OCI-LY1 (cell line): ENCODE data around the gene LYG1.

Source experiments
- H2AFZ ChIP-seq: fragments of 200-600 bp; sonication (generic), shearing (Covaris generic); 2 replicates; pipeline ENCODE4 v1.6.0; 2014; ENCODE audit warnings: antibody characterized with exemption, mild to moderate bottlenecking, low read length
- H3F3A ChIP-seq: fragments of 200-600 bp; sonication (generic), shearing (Covaris generic); 2 replicates; pipeline ENCODE4 v1.6.0; 2014; ENCODE audit warnings: mild to moderate bottlenecking, antibody characterized with exemption, low read length, moderate library complexity; ENCODE audit not compliant: insufficient read depth
- H3K27ac ChIP-seq: fragments of 200-600 bp; sonication (generic); 2 replicates; pipeline ENCODE4 v1.5.1; 2014; ENCODE audit warnings: low read length, mixed run types, mild to moderate bottlenecking, low read depth; ENCODE audit not compliant: poor library complexity, severe bottlenecking
- H3K27me3 ChIP-seq: fragments of 200-600 bp; sonication (generic); 2 replicates; pipeline ENCODE4 v1.6.0; 2014; ENCODE audit warnings: antibody characterized with exemption, mild to moderate bottlenecking, low read length, moderate library complexity; ENCODE audit not compliant: insufficient read depth
- H3K36me3 ChIP-seq: fragments of 200-600 bp; sonication (generic); 2 replicates; pipeline ENCODE4 v1.6.1; 2014; ENCODE audit warnings: mild to moderate bottlenecking, antibody characterized with exemption, low read length, moderate library complexity, mixed read lengths; ENCODE audit not compliant: insufficient read depth
- H3K4me1 ChIP-seq: fragments of 200-600 bp; sonication (generic); 2 replicates; pipeline ENCODE4 v1.5.1; 2014; ENCODE audit warnings: mild to moderate bottlenecking, low read length, moderate library complexity; ENCODE audit not compliant: insufficient read depth, severe bottlenecking
- H3K4me2 ChIP-seq: fragments of 200-600 bp; sonication (generic), shearing (Covaris generic); 2 replicates; pipeline ENCODE4 v1.6.1; 2014; ENCODE audit warnings: low read length
- H3K4me3 ChIP-seq: fragments of 200-600 bp; sonication (generic); 2 replicates; pipeline ENCODE4 v1.5.1; 2014; ENCODE audit warnings: low read length, low read depth, mild to moderate bottlenecking, mixed read lengths; ENCODE audit not compliant: poor library complexity, severe bottlenecking
- H3K79me2 ChIP-seq: fragments of 200-600 bp; shearing (Covaris generic); 2 replicates; pipeline ENCODE4 v1.6.1; 2016; ENCODE audit warnings: mixed run types, low read length, mixed read lengths; ENCODE audit not compliant: insufficient read depth
- H3K9ac ChIP-seq: fragments of 200-600 bp; sonication (generic), shearing (Covaris generic); 2 replicates; pipeline ENCODE4 v1.6.1; 2014; ENCODE audit warnings: mild to moderate bottlenecking, low read length, mixed read lengths
- H3K9me2 ChIP-seq: fragments of 200-600 bp; sonication (generic), shearing (Covaris generic); 2 replicates; pipeline ENCODE4 v1.6.1; 2014; ENCODE audit warnings: low read depth, mild to moderate bottlenecking, low read length, mixed read lengths
- H3K9me3 ChIP-seq: fragments of 200-600 bp; shearing (Covaris generic); 2 replicates; pipeline ENCODE4 v1.6.1; 2014; ENCODE audit warnings: low read length, mixed read lengths
- H4K20me1 ChIP-seq: fragments of 200-600 bp; sonication (generic), shearing (Covaris generic); 2 replicates; pipeline ENCODE4 v1.6.0; 2016; ENCODE audit warnings: mild to moderate bottlenecking, low read length; ENCODE audit not compliant: insufficient read depth
- EZH2 ChIP-seq: fragments of 200-600 bp; sonication (generic), shearing (Covaris generic); IDR thresholded peaks from 2 replicates; pipeline ENCODE4 v1.8.0; 2017; ENCODE audit warnings: borderline replicate concordance, mixed run types, mild to moderate bottlenecking, antibody characterized with exemption, low read length, moderate library complexity, mixed read lengths
- TF ChIP-seq, protein P1 (sequence below): fragments of 200-600 bp; sonication (generic), shearing (Covaris generic); IDR thresholded peaks from 2 replicates; pipeline ENCODE4 v1.5.1; 2017; ENCODE audit warnings: mild to moderate bottlenecking, antibody characterized with exemption, low read length, moderate library complexity, mixed read lengths

LYG1 gene

DNA sequence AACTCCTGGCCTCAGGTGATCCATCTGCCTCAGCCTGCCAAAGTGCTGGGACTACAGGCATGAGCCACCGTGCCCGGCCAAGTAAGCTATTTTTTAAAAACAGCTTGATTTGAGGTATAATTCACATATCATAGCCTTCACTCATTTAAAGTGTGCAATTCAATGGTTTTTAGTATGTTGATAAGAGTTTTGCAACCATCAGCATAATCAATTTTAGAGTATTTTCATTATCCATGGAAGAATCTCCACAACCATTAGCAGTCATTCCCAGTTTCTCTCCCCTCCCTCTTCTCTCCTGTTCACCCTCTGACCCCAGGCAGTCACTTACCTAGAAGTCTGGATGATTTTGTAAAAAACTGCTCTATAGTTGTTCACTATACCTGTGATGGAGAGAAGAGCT lies 40.8 kb downstream of the LYG1 start:
- Histone ChIP-seq H3K9me3 (no peaks in the 10 kb centered on the region), H4K20me1 (no peaks in the 10 kb centered on the region), H3K4me2 (no peak overlapping the region), H3K4me1 (no peaks in the 10 kb centered on the region), H2AFZ (no peak overlapping the region), H3K27me3 (no peaks in the 10 kb centered on the region), H3K79me2 (no peaks in the 10 kb centered on the region), H3K36me3 (no peaks in the 10 kb centered on the region), H3K9ac (no peak overlapping the region), H3K4me3 (no peak overlapping the region), H3K9me2 (no peaks in the 10 kb centered on the region), H3F3A (no peaks in the 10 kb centered on the region), H3K27ac (no peak overlapping the region)
- TF ChIP-seq EZH2: no peak
- TF ChIP-seq, protein P1, sequence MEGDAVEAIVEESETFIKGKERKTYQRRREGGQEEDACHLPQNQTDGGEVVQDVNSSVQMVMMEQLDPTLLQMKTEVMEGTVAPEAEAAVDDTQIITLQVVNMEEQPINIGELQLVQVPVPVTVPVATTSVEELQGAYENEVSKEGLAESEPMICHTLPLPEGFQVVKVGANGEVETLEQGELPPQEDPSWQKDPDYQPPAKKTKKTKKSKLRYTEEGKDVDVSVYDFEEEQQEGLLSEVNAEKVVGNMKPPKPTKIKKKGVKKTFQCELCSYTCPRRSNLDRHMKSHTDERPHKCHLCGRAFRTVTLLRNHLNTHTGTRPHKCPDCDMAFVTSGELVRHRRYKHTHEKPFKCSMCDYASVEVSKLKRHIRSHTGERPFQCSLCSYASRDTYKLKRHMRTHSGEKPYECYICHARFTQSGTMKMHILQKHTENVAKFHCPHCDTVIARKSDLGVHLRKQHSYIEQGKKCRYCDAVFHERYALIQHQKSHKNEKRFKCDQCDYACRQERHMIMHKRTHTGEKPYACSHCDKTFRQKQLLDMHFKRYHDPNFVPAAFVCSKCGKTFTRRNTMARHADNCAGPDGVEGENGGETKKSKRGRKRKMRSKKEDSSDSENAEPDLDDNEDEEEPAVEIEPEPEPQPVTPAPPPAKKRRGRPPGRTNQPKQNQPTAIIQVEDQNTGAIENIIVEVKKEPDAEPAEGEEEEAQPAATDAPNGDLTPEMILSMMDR: no peak

DNA sequence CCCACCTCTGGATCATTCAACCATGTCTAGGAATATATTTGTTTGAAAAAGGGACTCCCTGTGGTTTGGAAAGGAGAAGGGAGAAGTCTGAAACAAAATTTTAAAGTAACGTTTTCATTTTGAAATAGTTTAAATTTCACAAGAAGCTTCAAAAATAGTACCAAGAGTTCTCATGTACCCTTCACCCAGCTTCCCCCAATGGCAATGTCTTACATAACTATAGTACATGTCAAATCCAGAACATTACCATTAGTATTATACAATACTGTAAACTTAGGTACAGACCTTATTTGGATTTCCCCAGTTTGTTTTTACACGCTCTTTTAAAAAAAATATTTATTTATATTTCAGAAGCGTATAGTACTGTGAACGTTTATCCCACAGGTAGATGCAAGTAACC lies 41.5 kb downstream of the LYG1 start:
- Histone ChIP-seq H3K4me2 (no peak overlapping the region), H4K20me1 (no peaks in the 10 kb centered on the region), H3K9me2 (no peaks in the 10 kb centered on the region), H3K27me3 (no peaks in the 10 kb centered on the region), H2AFZ (no peak overlapping the region), H3K4me3 (no peak overlapping the region), H3K9me3 (no peaks in the 10 kb centered on the region), H3K27ac (no peak overlapping the region), H3K36me3 (no peaks in the 10 kb centered on the region), H3F3A (no peaks in the 10 kb centered on the region), H3K9ac (no peak overlapping the region), H3K4me1 (no peaks in the 10 kb centered on the region), H3K79me2 (no peaks in the 10 kb centered on the region)
- TF ChIP-seq, protein P1: no peak
- TF ChIP-seq EZH2: no peak

DNA sequence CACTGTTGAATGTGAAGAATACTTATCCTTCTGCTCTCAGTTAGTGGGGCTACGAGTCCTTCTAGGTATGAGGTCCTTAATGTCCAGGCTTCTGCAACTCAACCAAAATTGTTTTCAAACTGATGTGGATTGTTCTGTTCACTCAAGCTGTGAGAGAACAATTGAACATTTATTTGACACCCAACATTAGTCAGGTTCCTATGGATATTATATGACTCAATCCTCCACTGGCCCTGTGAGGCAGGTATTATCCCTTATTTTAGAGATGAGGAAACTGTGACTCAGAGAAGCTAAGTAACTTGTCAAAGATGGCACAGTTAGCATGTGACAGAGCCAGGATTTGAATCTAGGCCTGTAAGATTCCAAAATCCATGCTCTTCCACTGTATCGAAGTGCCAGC lies 44.3 kb downstream of the LYG1 start:
- no peak overlapping the region for H3K9ac ChIP-seq

More for the DNA sequence above, 44.3 kb downstream of the LYG1 start:
- H3F3A ChIP-seq: no peaks in the 10 kb centered on the region
- H4K20me1 ChIP-seq: no peaks in the 10 kb centered on the region
- H3K9me3 ChIP-seq: no peaks in the 10 kb centered on the region
- no peaks in the 10 kb centered on the region for H3K36me3 ChIP-seq
- no peaks in the 10 kb centered on the region for H3K27me3 ChIP-seq
- no peak overlapping the region for H3K27ac ChIP-seq
- H3K4me2 ChIP-seq: no peak overlapping the region
- no peaks in the 10 kb centered on the region for H3K4me1 ChIP-seq
- no peak overlapping the region for H2AFZ ChIP-seq
- TF ChIP-seq EZH2: no peak
- TF ChIP-seq, protein P1: no peak
- no peaks in the 10 kb centered on the region for H3K79me2 ChIP-seq
- H3K9me2 ChIP-seq: no peaks in the 10 kb centered on the region
- no peak overlapping the region for H3K4me3 ChIP-seq
